Measurements from ENCODE around the gene GNB1. TPM values are rescaled to one million over a fixed set of nuclear protein-coding genes. Genes with fewer than 3 reads are reported as not detected.

The GNB1 gene
- total and polyA plus RNA-seq, 9 of the 15 experiments (the other 6 are each of a cell fraction or from before 2014, with no cell fraction given) = 34.3 to 388 (median 114) TPM

DNA sequence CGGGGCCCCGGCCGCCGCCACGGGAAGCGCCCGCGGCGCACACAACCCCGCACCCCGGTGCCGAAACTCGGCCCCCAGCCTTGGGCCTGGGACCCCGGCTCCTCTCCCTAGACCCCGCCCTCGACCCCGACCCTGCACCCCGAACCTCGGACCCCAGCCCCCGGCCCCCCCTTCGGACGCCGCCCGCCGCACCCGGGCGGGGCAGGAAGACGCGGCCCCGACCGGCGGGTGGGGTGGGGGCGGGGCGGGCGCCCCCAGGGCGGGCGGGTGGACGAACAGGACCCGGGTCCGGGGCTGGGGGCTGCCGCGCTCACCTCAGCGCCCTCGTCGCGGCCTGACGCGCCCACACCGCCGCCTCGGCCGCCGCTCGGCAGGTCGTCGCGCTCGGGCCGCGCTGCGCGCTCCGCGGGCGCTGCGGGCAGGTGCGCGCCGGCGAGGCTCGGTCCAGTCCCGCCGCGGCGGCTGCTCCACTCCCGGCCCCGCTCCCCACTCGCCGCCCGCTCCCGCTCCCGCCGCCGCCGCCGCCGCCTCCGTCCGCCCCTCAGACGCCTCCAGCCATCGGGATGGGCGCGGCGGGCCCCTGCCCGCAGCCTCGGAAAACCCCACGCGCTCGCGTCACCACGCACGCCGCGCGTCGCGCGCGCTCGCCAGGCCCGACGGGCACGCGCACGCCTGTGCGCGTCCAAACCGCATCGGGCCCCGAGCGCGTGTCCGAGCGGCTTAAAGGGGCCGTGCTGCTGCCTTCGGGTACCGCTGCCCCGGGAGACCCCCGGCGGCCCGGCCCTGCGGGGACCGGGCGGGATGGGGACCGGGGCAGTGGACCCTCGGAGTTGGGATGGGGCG lies at the start of gene GNB1 (continued):
- TF ChIP-seq, protein P1, sequence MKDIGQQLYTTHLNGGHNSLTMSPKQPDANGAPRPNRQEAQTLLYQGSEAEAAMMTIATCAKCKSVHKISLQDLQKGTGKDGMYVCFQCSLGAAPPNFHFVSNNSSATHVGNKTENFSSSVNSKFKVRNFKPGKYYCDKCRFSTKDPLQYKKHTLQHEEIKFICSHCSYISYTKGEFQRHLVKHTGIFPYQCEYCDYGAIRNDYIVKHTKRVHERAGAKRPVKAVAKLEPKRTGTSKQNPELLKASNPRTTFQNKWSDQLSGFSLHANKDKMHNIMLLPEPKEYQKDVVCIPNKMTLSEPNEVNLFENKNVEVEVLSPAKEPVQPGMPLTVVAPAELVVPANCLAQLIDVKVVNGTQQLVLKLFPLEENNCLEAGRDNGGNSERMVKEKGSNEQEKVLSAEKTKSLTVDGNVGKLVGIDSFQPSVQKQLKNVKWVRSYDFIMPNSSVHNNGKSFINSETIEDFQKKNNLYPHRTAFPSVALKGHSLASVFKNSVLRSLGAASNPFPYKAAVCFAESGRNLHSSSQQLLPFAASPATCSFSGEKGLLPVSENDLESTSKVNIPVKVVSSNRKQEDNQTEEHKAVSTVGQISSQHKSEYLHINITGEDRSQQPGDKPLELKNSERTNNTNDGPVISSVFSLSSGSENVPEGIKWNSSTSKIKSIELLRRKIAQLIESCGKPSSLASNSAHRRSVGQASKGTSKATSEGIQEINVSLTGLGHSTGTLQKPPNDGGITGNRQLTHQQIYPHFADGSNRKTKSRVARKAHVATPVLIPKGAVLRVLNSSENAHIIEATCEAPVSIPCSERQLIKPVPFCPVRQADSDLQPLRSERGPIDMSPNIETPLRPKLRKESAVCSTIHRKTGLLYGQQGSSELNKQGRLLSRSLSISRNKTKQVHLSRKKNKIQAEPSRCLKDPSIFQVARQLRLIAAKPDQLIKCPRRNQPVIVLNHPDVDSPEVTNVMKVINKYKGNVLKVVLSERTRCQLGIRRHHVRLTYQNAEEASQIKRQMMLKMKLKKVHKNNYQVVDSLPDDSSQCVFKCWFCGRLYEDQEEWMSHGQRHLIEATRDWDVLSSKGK (CRISPR knock-in tag; IDR thresholded peaks at IDR 0.05) = no peak
- TF ChIP-seq, protein P2, sequence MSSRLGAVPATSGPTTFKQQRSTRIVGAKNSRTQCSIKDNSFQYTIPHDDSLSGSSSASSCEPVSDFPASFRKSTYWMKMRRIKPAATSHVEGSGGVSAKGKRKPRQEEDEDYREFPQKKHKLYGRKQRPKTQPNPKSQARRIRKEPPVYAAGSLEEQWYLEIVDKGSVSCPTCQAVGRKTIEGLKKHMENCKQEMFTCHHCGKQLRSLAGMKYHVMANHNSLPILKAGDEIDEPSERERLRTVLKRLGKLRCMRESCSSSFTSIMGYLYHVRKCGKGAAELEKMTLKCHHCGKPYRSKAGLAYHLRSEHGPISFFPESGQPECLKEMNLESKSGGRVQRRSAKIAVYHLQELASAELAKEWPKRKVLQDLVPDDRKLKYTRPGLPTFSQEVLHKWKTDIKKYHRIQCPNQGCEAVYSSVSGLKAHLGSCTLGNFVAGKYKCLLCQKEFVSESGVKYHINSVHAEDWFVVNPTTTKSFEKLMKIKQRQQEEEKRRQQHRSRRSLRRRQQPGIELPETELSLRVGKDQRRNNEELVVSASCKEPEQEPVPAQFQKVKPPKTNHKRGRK (tag; IDR thresholded peaks at IDR 0.05) = no peak
- TF ChIP-seq, protein P3, sequence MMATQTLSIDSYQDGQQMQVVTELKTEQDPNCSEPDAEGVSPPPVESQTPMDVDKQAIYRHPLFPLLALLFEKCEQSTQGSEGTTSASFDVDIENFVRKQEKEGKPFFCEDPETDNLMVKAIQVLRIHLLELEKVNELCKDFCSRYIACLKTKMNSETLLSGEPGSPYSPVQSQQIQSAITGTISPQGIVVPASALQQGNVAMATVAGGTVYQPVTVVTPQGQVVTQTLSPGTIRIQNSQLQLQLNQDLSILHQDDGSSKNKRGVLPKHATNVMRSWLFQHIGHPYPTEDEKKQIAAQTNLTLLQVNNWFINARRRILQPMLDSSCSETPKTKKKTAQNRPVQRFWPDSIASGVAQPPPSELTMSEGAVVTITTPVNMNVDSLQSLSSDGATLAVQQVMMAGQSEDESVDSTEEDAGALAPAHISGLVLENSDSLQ (IDR thresholded peaks at IDR 0.05) = no peak
- TF ChIP-seq, protein P4, sequence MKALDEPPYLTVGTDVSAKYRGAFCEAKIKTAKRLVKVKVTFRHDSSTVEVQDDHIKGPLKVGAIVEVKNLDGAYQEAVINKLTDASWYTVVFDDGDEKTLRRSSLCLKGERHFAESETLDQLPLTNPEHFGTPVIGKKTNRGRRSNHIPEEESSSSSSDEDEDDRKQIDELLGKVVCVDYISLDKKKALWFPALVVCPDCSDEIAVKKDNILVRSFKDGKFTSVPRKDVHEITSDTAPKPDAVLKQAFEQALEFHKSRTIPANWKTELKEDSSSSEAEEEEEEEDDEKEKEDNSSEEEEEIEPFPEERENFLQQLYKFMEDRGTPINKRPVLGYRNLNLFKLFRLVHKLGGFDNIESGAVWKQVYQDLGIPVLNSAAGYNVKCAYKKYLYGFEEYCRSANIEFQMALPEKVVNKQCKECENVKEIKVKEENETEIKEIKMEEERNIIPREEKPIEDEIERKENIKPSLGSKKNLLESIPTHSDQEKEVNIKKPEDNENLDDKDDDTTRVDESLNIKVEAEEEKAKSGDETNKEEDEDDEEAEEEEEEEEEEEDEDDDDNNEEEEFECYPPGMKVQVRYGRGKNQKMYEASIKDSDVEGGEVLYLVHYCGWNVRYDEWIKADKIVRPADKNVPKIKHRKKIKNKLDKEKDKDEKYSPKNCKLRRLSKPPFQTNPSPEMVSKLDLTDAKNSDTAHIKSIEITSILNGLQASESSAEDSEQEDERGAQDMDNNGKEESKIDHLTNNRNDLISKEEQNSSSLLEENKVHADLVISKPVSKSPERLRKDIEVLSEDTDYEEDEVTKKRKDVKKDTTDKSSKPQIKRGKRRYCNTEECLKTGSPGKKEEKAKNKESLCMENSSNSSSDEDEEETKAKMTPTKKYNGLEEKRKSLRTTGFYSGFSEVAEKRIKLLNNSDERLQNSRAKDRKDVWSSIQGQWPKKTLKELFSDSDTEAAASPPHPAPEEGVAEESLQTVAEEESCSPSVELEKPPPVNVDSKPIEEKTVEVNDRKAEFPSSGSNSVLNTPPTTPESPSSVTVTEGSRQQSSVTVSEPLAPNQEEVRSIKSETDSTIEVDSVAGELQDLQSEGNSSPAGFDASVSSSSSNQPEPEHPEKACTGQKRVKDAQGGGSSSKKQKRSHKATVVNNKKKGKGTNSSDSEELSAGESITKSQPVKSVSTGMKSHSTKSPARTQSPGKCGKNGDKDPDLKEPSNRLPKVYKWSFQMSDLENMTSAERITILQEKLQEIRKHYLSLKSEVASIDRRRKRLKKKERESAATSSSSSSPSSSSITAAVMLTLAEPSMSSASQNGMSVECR (CRISPR knock-in tag; IDR thresholded peaks at IDR 0.05) = 0 out of 2 replicates have a peak, but pooled peaks have one; percentile 26
- TF ChIP-seq TAF7 (tag; IDR thresholded peaks at IDR 0.05) = no peak
- TF ChIP-seq ZNF785 (CRISPR knock-in tag; IDR thresholded peaks at IDR 0.05) = no peak
- no peak for TF ChIP-seq ZNF316 (IDR thresholded peaks at IDR 0.05)
- peak; percentile 92 for TF ChIP-seq ZNF589 (CRISPR knock-in tag; IDR thresholded peaks at IDR 0.05; ENCODE audit: low read depth)
- TF ChIP-seq EHMT2 (IDR thresholded peaks at IDR 0.05) = no peak
- peak; percentile 39; the same call in 1 of the 2 replicates for TF ChIP-seq PHF8 (IDR thresholded peaks at IDR 0.05; ENCODE audit: borderline replicate concordance, low read length)
- TF ChIP-seq IFI16 (CRISPR knock-in tag; IDR thresholded peaks at IDR 0.05) = no peak
